Esophagus muscularis mucosa (tissue), 4 donors: Measurements from ENCODE around the gene CD300LF. TPM values are rescaled to one million over a fixed set of nuclear protein-coding genes. Genes with fewer than 3 reads are reported as not detected.

Experiments
- DNase-seq: peaks from one replicate; pipeline ENCODE4 v3.0.0-alpha.2; 2017; ENCODE audit errors: extremely low spot score
- H3K27ac ChIP-seq, 4 donors: fragments of 200-600 bp; sonication (generic); replicated peaks in 1 of 4; 1 replicate in 3 of 4; 2 replicates in 1 of 4; pipeline ENCODE4 v1.5.1; 2016 to 2019; ENCODE audit warnings: mild to moderate bottlenecking in 1 of 4
- H3K27me3 ChIP-seq, 4 donors: fragments of 200-600 bp; sonication (generic); one replicate each; pipeline versions ENCODE4 v1.5.1 to v1.6.0; 2016 to 2019
- H3K36me3 ChIP-seq, 4 donors: fragments of 200-600 bp; sonication (generic); one replicate each; pipeline ENCODE4 v1.5.1; 2016 to 2019
- H3K4me1 ChIP-seq, 4 donors: fragments of 200-600 bp; sonication (generic); one replicate each; pipeline ENCODE4 v1.5.1; 2016 to 2019
- H3K4me3 ChIP-seq, 4 donors: fragments of 200-600 bp; sonication (generic); 1 replicate in 2 of 4; 2 replicates in 2 of 4; pipeline ENCODE4 v1.5.1; 2016 to 2019; ENCODE audit warnings: mild to moderate bottlenecking in 4 of 4, moderate library complexity in 1 of 4
- H3K9me3 ChIP-seq, 4 donors: fragments of 200-600 bp; sonication (generic); 1 replicate in 3 of 4; 2 replicates in 1 of 4; pipeline ENCODE4 v1.5.1; 2016 to 2019
- CTCF ChIP-seq, 3 experiments: fragments of 200-600 bp in 2 of 3; fragments of 450-650 bp in 1 of 3; sonication (generic) in 2 of 3; IDR thresholded peaks; one replicate each; pipeline ENCODE4 v1.5.1; 2017 to 2019; ENCODE audit warnings: antibody characterized with exemption in 3 of 3, mild to moderate bottlenecking in 2 of 3, moderate library complexity in 1 of 3
- EP300 ChIP-seq: sonication (generic); formaldehyde crosslinking; IDR thresholded peaks from one replicate; pipeline ENCODE4 v1.6.1; 2017; ENCODE audit warnings: antibody characterized with exemption
- POLR2A ChIP-seq: fragments of 450-650 bp; IDR thresholded peaks from one replicate; pipeline ENCODE4 v1.6.1; 2017; ENCODE audit warnings: antibody characterized with exemption, moderate library complexity, mild to moderate bottlenecking, low read depth
- POLR2AphosphoS5 ChIP-seq, 2 donors: sonication (generic); formaldehyde crosslinking; IDR thresholded peaks; one replicate each; pipeline ENCODE4 v1.6.1; 2017; ENCODE audit warnings: antibody characterized with exemption in 2 of 2
- WGBS: methylation state at CpG from one replicate; pipeline ENCODE4 v1.1.5; 2018; 5-methylcytosine and 5-hydroxymethylcytosine counted together
- intact Hi-C: fragments of 100-400 bp; cut with DNase I; formaldehyde crosslinking; loops from one replicate; pipeline ENCODE4 v1.15.1; 2023
- total RNA-seq, 4 donors: library from RNA; depleted of rRNA; stranded (reverse); fragments of >200 nt; gene quantifications; one replicate each; pipeline versions ENCODE4 v1.1.0 to v1.2.1, GENCODE V29; 2016

CD300LF gene
- total RNA-seq, 4 donors from 2014 or later: 0.26 to 0.99 (median 0.42) TPM; not detected in 1

GRCh38 chr17:74733365-74734122, 20.8 kb upstream of the CD300LF start:
- intact Hi-C loops: no loop called here
- H3K4me3 ChIP-seq: no peak overlapping the region
- H3K27me3 ChIP-seq: peaks cover 0 to 76% (median 25%) of the 10 kb centered on the region in 4 donors
- H3K27ac ChIP-seq: no peak overlapping the region
- TF ChIP-seq POLR2AphosphoS5 (IDR thresholded peaks at IDR 0.05) (no peak), POLR2A (no peak), CTCF (IDR thresholded peaks at IDR 0.05) (no peak), EP300 (no peak)
- peaks cover 14 to 26% (median 23%) of the 10 kb centered on the region in 4 donors for H3K4me1 ChIP-seq
- DNase-seq: no peak
- H3K36me3 ChIP-seq: no peaks in the 10 kb centered on the region
- H3K9me3 ChIP-seq: no peaks in the 10 kb centered on the region
- 62% methylated on average over 8 of the region's 9 CpGs for WGBS

GRCh38 chr17:74732042-74732867, 19.5 kb upstream of the CD300LF start:
- Histone ChIP-seq H3K4me3 (no peak overlapping the region), H3K27ac (no peak overlapping the region), H3K9me3 (no peaks in the 10 kb centered on the region), H3K27me3 (peaks cover 0 to 65% (median 13%) of the 10 kb centered on the region in 4 donors), H3K36me3 (no peaks in the 10 kb centered on the region), H3K4me1 (peaks cover 6 to 13% (median 11%) of the 10 kb centered on the region in 4 donors)
- TF ChIP-seq POLR2A: no peak
- no peak for TF ChIP-seq CTCF (IDR thresholded peaks at IDR 0.05)
- no peak for TF ChIP-seq POLR2AphosphoS5 (IDR thresholded peaks at IDR 0.05)
- TF ChIP-seq EP300: no peak
- 76% methylated on average over 12 of the region's 12 CpGs for WGBS
- intact Hi-C loops: no loop called here
- no peak for DNase-seq

GRCh38 chr17:74731347-74731605, 18.6 kb upstream of the CD300LF start:
- intact Hi-C loops: no loop called here
- DNase-seq: no peak
- H3K27me3 ChIP-seq: peaks cover 0 to 56% (median 6%) of the 10 kb centered on the region in 4 donors
- TF ChIP-seq POLR2A (no peak), POLR2AphosphoS5 (IDR thresholded peaks at IDR 0.05) (no peak), CTCF (IDR thresholded peaks at IDR 0.05) (no peak), EP300 (no peak)
- H3K27ac ChIP-seq: no peak overlapping the region
- H3K4me3 ChIP-seq: no peak overlapping the region
- H3K36me3 ChIP-seq: no peaks in the 10 kb centered on the region
- 61% methylated on average over 2 of the region's 4 CpGs for WGBS
- no peaks in the 10 kb centered on the region for H3K9me3 ChIP-seq
- H3K4me1 ChIP-seq: peaks cover 0 to 3% (median 2%) of the 10 kb centered on the region in 4 donors

GRCh38 chr17:74730491-74731346, 18.0 kb upstream of the CD300LF start:
- H3K27ac ChIP-seq: no peak overlapping the region
- intact Hi-C loops: no loop called here
- TF ChIP-seq POLR2AphosphoS5 (IDR thresholded peaks at IDR 0.05) (no peak), POLR2A (no peak), EP300 (no peak), CTCF (IDR thresholded peaks at IDR 0.05) (no peak)
- 78% methylated on average over 11 of the region's 16 CpGs for WGBS
- no peaks in the 10 kb centered on the region for H3K36me3 ChIP-seq
- peaks cover 0 to 51% (median 6%) of the 10 kb centered on the region in 4 donors for H3K27me3 ChIP-seq
- H3K9me3 ChIP-seq: no peaks in the 10 kb centered on the region
- H3K4me3 ChIP-seq: no peak overlapping the region
- H3K4me1 ChIP-seq: no peaks in the 10 kb centered on the region
- DNase-seq: no peak
